ENCODE data around the gene DYNC2LI1. TPM values are rescaled to one million over a fixed set of nuclear protein-coding genes. Genes with fewer than 3 reads are reported as not detected.

DYNC2LI1 gene
- total RNA-seq, 2 donors from 2014 or later, result 5.2 to 19.6 TPM

DNA sequence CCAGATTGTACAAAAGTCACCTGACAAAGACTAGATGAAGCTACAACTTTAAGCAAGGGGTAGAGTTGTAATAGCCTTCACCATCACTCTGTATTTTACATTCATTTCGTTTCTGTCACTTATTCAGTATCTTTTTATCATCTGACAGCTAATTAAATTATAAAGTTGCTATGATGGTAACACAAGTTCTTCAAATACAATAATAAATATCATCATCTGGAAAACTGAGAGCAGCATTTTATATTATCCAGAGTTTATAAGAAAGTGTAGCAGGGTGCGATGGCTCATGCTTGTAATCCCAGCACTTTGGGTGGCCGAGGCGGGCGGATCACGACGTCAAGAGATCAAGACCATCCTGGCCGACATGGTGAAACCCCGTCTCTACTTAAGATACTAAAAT is 21.1 kb downstream of the DYNC2LI1 start:
- no peaks in the 10 kb centered on the region for H3K9me3 Mint-ChIP-seq
- H3K27ac Mint-ChIP-seq, result no peak overlapping the region
- H3K36me3 Mint-ChIP-seq, result peaks cover 0 to 6% of the 10 kb centered on the region in 2 donors
- no peak for ATAC-seq
- no peak for DNase-seq (ENCODE audit: low spot score in 2 of 2)

DNA sequence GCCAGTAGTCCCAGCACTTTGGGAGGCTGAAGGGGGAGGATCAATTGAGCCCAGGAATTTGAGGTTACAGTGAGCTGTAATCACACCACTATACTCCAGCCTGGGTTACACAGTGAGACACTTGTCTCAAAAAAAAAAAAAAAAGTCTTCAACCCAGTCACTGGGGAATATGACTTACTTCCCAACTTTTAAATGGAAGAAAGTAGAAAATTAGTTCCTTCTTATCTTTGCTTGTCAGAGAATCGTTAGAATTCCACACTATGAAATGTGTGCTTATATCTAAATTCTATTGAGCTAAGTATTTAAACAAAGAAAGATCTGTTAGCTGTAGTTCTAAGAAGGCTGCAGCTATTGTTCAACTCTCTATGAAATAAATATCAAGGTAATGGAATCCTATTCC is 22.4 kb downstream of the DYNC2LI1 start:
- DNase-seq (ENCODE audit: low spot score in 2 of 2) (no peak), ATAC-seq (no peak)
- H3K27ac Mint-ChIP-seq, result no peak overlapping the region

DNA sequence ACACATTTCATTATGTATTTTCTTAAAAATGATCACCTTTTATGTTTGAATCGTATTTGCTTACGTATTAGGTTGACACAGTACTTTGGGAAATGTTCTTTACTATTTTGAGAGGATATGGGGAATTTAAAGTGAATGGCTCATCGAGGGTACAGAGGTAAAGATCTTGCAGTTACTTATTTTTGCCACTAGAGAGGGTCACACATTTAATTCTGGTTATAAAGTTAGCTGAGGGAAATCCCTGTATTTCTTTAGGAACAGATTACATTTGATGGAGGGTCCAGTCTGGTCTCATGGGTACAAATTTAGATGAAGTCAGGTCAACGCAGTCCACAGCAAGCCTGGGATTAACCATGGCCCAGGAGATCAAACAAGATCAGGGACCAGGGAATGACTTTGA is 24.5 kb downstream of the DYNC2LI1 start:
- Mint-ChIP-seq H3K27ac (no peak overlapping the region), H3K36me3 (no peaks in the 10 kb centered on the region), H3K9me3 (no peaks in the 10 kb centered on the region)
- no peak for ATAC-seq
- DNase-seq (ENCODE audit: low spot score in 2 of 2), result no peak

More for the DNA sequence above, 22.4 kb downstream of the DYNC2LI1 start:
- H3K9me3 Mint-ChIP-seq, result no peaks in the 10 kb centered on the region
- H3K36me3 Mint-ChIP-seq, result no peaks in the 10 kb centered on the region

DNA sequence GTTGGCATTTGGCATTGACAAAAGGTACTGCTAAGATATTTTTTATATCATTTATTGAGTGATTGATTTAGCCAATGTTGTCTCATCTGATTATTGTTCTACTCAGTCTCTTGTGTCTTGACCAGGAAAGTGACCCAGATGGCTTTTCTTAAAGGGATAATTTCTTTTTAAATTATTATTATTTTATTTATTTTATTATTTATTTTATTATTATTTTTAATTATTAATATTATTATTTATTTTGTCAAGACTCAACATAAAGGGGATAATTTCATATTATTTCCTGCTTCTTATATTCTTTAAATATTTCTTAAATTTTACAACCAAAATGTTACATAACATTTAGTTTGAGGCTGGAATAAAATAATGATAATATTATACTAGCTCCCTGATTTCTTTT is 27.1 kb downstream of the DYNC2LI1 start:
- Mint-ChIP-seq H3K27ac (no peak overlapping the region), H3K9me3 (no peaks in the 10 kb centered on the region), H3K36me3 (no peaks in the 10 kb centered on the region)
- DNase-seq (ENCODE audit: low spot score in 2 of 2) (no peak), ATAC-seq (no peak)

DNA sequence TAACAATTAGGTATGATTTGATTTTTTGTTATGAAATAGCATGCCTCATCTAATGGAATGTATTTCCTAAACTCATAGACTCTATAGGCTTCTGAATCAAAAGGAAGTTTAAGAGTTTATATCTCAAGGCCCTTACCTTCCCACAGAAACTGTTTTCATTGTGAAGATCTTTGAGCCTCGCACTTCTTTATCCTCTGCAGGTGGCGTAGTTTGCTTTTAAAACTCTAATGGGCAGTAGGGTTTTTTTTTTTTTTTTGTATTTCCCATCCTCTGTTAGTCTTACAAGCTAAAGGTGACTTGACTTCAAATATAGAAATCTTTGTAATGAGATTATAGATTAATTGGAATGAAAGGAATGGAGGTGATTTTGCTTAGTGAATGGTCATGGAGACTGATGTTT is 28.3 kb downstream of the DYNC2LI1 start:
- no peaks in the 10 kb centered on the region for H3K36me3 Mint-ChIP-seq
- DNase-seq (ENCODE audit: low spot score in 2 of 2) (no peak), ATAC-seq (no peak)
- no peaks in the 10 kb centered on the region for H3K9me3 Mint-ChIP-seq
- H3K27ac Mint-ChIP-seq, result no peak overlapping the region

DNA sequence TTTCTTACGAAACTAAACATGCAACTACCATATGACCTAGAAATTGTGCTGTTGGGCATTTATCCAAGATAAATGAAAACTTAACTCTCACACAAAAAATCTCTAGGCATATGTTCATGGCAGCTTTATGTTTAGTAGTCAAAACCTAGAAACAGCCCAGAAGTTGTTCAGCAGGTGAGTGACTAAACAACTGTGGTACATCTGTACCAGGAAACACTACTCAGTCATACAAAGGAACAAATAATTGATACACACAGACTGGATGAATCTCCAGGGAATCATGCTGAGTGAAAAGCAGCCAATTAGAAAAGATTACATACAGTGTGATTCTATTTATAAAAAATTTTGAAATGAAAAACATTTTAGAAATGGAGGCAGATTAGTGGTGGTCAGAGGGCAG is 29.3 kb downstream of the DYNC2LI1 start:
- Mint-ChIP-seq H3K27ac (peak overlapping the region in 1 of 2 donors; percentile 1), H3K9me3 (no peaks in the 10 kb centered on the region)
- no peak for ATAC-seq

DNA sequence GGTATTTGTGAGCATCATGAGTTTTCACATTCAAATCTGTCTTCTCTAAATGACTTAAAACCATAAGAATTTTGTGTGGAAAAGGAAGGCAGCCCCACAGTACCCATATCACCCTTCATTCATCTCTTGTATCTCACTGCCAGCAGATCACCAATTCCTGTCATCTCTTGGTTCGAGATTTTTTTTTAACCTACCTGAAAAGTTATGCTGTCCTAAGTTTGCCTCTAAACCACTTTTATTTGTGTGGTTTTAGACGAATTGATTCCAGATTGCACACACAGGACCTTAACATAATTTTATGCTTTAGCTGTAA is 32.8 kb downstream of the DYNC2LI1 start:
- Mint-ChIP-seq H3K27ac (no peak overlapping the region), H3K9me3 (no peaks in the 10 kb centered on the region), H3K36me3 (no peaks in the 10 kb centered on the region)
- no peak for DNase-seq (ENCODE audit: low spot score in 2 of 2)
- ATAC-seq, result no peak

More for the DNA sequence above, 29.3 kb downstream of the DYNC2LI1 start:
- DNase-seq (ENCODE audit: low spot score in 2 of 2), result no peak
- no peaks in the 10 kb centered on the region for H3K36me3 Mint-ChIP-seq

DNA sequence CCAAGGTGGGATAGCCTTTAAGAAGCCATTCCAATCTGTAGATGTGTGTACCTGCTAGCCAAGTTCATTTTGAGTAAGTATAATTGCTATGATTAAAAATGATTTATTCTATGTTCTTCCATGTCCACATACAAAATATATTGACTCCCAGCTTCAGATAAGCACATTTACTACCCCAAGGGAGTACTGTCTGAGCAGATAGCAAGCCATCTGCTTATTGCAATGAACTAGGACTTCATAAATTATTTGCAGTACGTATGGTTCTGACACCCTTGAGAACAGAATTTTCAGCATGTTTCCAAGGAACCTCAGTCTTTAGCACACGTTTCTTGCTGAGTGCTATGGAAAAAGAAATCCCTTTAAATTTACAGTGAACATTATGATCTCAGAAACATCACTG is 36.6 kb downstream of the DYNC2LI1 start:
- no peaks in the 10 kb centered on the region for H3K36me3 Mint-ChIP-seq

DNA sequence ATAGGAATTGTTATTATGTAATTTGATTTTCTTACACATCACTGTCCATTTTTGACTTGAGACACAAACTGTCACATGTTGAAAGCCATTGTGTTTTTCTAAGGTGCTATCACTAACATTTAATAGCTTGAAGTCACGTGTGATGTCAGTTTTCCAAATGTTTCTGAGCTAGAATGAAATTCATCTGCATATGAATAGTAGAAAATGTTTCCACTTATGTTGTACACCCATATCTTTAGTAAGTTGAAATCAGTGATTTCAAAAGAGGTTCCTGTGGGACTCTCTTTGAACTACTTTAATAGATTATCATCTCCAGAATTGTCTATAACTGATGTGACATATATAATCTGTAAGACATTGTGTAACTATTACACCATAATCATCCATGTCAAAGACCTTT is 37.0 kb downstream of the DYNC2LI1 start:
- ATAC-seq, result no peak
- no peak overlapping the region for H3K27ac Mint-ChIP-seq
- H3K36me3 Mint-ChIP-seq, result no peaks in the 10 kb centered on the region
- H3K9me3 Mint-ChIP-seq, result no peaks in the 10 kb centered on the region
- no peak for DNase-seq (ENCODE audit: low spot score in 2 of 2)

More for the DNA sequence above, 36.6 kb downstream of the DYNC2LI1 start:
- H3K27ac Mint-ChIP-seq, result no peak overlapping the region
- DNase-seq (ENCODE audit: low spot score in 2 of 2) (no peak), ATAC-seq (no peak)
- H3K9me3 Mint-ChIP-seq, result no peaks in the 10 kb centered on the region

DNA sequence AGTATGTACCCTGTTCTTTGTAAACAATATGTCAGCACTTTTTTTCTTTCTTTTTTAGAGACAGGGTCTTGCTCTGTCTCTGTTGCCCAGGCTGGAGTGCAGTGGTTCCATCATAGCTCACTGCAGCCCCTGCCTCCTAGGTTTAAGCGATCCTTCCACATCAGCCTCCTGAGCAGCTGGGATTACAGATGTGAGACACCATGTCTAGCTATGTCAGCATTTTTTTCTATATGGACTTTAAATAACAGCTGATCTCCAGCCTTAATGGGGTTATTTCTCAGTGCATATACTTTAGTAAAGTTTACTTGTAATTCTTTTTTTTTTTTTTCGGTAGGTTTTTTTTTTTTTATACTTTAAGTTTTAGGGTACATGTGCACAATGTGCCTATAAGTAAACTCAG is 38.2 kb downstream of the DYNC2LI1 start:
- H3K9me3 Mint-ChIP-seq, result no peaks in the 10 kb centered on the region
- no peak overlapping the region for H3K27ac Mint-ChIP-seq
- DNase-seq (ENCODE audit: low spot score in 2 of 2) (no peak), ATAC-seq (no peak)
- H3K36me3 Mint-ChIP-seq, result no peaks in the 10 kb centered on the region

DNA sequence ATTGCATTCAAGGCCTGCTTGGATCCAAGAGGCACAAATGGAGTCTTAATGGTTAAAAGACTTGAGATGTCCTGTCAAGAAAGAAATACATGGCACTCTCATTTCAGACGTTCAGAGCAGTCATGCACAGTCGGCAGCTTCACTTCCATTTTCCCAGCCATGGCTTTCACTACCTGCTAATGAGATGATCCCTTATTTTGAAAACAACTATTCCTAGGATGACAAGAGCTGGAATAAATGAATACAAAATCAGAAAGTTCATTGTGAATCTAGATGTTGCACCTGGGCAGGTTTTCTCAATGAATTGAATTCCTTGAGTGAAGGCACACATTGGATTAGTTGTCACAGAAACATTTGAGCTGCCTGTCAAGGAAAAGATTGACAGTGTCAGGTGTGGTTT is 39.1 kb downstream of the DYNC2LI1 start:
- DNase-seq (ENCODE audit: low spot score in 2 of 2), result no peak
- no peak for ATAC-seq
- H3K27ac Mint-ChIP-seq, result no peak overlapping the region
- no peaks in the 10 kb centered on the region for H3K36me3 Mint-ChIP-seq
- H3K9me3 Mint-ChIP-seq, result no peaks in the 10 kb centered on the region

DNA sequence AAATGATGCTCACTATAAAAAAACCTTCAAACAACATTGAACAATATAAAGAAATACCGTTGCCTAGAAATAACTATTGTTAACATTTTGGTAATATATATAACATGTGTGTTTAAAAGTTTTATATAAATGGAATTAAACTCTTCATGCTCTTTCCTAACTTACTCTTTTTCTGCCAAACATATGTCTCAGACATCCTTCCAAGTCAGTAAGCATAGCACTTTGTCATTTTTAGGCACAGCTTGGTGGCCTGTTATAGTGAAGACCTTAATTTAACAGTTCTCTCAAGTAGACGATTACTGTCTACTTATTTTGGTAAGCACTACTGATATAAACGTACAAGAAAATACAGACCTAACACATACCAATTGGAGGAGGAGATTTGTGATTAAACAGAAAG is 40.9 kb downstream of the DYNC2LI1 start:
- H3K9me3 Mint-ChIP-seq, result no peaks in the 10 kb centered on the region
- no peaks in the 10 kb centered on the region for H3K36me3 Mint-ChIP-seq
- no peak for DNase-seq (ENCODE audit: low spot score in 2 of 2)
- ATAC-seq, result no peak
- H3K27ac Mint-ChIP-seq, result no peak overlapping the region

DNA sequence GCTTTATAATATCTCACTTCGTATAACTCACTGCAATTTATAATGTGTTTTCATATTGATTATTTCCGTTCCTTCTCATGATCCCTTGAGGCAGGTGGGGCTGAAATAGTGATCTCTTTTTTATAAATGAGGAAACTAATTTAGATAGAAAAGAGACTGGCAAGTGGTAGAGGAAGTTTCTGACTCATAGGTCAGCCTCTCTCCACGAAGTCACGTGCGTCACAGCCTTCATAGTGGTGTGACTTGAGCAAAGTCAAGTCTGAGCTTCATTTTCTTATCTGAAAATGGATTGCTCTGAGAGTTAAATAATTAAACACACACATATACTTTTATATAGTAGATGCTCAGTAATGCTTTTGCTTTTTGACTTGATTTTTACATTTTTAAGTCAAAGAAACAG is 44.9 kb downstream of the DYNC2LI1 start:
- H3K27ac Mint-ChIP-seq, result no peak overlapping the region
- no peak for DNase-seq (ENCODE audit: low spot score in 2 of 2)

DNA sequence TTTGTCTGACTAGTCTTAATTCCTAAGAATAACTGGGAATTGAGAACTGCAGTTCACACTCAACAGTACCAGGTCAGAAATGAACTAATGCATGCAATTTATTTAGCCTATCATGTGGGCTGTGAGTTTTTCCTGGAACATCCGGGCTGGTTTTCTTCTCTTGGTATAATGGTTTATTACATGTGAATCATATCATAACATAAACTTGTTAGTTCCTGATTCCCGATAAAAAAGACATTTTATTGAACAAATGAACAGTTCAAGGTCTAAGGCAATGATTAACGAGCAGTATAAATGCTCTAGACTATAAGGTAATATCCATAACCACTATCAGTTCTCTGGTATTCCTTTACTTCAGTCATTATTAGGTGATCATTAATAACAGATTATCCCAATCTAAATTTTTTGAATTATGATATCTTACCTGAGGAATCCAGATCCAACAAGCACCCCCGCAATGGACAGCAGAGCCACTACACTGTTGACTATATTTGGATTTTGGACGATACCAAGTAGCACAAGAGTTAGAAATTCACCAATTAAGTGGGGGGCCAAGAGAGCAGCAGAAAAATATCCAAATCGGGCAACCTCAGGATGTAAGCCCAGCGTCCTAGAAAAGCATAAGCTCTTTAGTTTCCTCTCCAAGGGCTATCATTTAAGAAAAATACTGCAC is 45.8 kb downstream of the DYNC2LI1 start:
- H3K27ac Mint-ChIP-seq, result no peak overlapping the region
- peaks cover 0 to 6% of the 10 kb centered on the region in 2 donors for H3K9me3 Mint-ChIP-seq
- no peak for DNase-seq (ENCODE audit: low spot score in 2 of 2)
- no peaks in the 10 kb centered on the region for H3K36me3 Mint-ChIP-seq
- no peak for ATAC-seq

More for the DNA sequence above, 44.9 kb downstream of the DYNC2LI1 start:
- ATAC-seq, result peak in 1 of 2 donors; percentile 83
- Mint-ChIP-seq H3K36me3 (no peaks in the 10 kb centered on the region), H3K9me3 (peaks cover 0 to 6% of the 10 kb centered on the region in 2 donors)

DNA sequence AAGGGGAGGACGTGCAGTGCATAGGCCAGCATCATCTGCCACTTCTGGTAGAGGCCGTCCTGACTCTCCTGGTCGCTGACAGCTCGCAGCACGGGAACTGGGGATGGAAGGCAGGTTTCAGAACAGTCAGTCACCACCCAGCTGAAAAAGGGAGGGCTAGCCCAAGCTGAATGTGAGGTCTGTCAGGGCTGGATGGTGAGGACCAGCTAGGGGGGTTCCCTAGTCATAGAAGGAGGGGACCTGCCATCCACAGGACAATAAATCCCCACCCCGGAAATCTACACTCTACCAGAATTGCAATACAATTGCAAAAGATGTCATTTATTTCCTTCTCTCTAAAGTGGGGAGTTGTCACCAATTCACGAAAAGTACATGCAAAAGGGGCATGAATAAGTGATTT is 49.0 kb downstream of the DYNC2LI1 start:
- no peak overlapping the region for H3K27ac Mint-ChIP-seq
- ATAC-seq (no peak), DNase-seq (ENCODE audit: low spot score in 2 of 2) (no peak)
- peaks cover 0 to 6% of the 10 kb centered on the region in 2 donors for H3K9me3 Mint-ChIP-seq
- no peaks in the 10 kb centered on the region for H3K36me3 Mint-ChIP-seq

DNA sequence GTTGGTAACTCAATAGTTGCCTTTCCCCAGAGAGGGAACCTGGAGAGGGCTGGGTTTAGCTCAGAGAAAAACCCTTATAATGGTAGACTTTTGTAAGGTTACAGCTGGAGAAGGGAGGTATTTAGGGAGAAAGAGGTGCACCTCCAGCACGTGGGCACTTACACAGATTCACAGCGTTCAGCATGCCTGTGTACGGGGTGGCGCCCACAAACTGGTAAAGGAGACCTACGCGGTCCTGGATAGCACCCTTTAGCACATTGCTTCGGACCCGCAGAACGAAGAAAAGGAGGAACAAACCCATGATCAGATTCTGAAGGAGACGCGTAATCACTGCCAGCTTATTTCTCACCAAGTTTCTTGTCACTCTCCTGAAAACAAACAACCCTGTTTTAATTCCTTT is 49.9 kb downstream of the DYNC2LI1 start:
- DNase-seq (ENCODE audit: low spot score in 2 of 2), result no peak
- no peaks in the 10 kb centered on the region for H3K36me3 Mint-ChIP-seq
- H3K27ac Mint-ChIP-seq, result no peak overlapping the region

DNA sequence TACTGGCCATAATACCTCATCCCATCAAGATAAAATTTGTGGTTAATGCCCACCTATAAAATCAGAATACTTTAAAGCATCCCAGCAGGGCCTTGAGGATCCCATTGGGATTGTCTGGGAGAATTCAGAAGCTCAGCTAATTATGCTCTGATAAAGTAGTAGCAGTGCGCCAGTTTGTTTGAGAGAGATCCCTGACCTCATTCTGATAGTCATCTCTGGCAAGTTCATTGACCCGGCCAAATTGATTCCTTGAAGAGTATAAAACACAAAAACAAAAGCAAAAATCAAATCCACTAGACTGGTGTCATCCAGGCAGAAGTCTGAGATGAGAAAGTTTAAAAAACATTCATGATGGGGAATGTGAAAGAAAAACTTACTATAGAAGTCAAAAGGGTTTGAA is 50.7 kb downstream of the DYNC2LI1 start:
- DNase-seq (ENCODE audit: low spot score in 2 of 2) (no peak), ATAC-seq (no peak)
- Mint-ChIP-seq H3K9me3 (peaks cover 0 to 6% of the 10 kb centered on the region in 2 donors), H3K27ac (no peak overlapping the region), H3K36me3 (no peaks in the 10 kb centered on the region)

More for the DNA sequence above, 49.9 kb downstream of the DYNC2LI1 start:
- H3K9me3 Mint-ChIP-seq, result peaks cover 0 to 6% of the 10 kb centered on the region in 2 donors
- ATAC-seq, result no peak

DNA sequence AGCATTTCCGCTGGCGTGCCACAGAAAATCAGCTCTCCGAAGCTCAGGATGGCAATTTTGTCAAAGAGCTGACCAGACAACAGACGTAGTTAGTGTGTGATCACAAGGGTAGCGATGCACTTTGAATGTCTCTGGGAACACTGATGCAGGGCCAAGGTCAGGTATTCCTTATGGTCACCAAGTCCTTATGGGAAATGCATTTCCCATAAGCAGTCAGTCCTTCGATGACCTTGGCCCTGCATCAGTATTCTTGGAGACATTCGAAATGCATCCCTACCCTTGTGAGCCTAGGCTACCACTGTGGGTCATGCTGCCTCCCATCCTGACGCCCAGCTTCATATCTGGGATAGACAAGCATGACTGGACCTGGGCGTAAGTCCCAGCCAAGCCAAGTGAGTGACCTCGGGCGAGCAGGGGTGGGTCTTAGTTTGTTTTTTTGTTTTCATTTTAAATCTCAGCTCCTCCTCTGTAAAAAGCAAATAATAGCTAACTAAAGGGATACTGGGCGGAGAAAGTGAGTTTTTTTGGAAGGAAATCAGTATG is 51.2 kb downstream of the DYNC2LI1 start:
- no peak overlapping the region for H3K27ac Mint-ChIP-seq
- DNase-seq (ENCODE audit: low spot score in 2 of 2) (no peak), ATAC-seq (no peak)
- peaks cover 0 to 6% of the 10 kb centered on the region in 2 donors for H3K9me3 Mint-ChIP-seq
- no peaks in the 10 kb centered on the region for H3K36me3 Mint-ChIP-seq

All from activated naive CD4-positive, alpha-beta T cell treated with anti-CD3 and anti-CD28 coated beads, Interleukin-2, amount 50 U/mL, for 72 hours (primary cell).